Measurements from ENCODE around the gene TRAK1.

TRAK1 gene

DNA sequence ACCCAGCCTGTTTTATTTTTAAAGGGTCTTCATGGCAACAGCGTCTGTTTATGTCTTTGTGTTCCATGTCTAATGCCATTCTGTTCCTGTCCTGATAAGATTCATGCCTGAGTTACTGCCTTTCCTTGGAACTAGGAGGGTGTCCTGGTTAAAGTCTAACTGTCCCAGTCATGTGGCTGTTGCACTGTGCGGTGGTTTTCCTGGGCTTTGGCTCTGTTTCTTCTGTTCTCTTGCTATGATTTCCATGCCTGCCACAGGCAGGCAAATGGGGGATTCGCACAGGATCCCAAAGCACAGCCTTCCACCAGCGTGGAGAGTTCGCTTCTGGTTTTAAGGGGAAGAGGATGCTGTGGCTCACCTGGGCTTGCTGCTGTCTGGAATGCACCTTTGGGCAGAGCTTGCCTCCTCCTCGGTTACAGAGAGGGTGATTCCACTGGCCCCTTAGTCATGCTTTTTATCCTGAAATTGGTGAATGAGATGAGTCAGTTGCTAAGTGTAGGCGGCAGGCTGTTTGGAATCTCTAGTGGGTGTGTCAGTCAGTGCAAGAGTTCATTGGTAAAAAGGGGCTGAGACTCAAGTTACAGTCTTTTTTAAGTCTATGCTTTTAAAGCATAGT lies 88.1 kb downstream of the TRAK1 start:
- H3K27ac ChIP-seq (replicated peaks): no peak overlapping the region
- TF ChIP-seq SPI1 (IDR thresholded peaks at IDR 0.05; ENCODE audit: borderline replicate concordance, low read depth) (no peak), GABPA (IDR thresholded peaks at IDR 0.05; ENCODE audit: low read depth) (no peak)
- TF ChIP-seq, protein P1, sequence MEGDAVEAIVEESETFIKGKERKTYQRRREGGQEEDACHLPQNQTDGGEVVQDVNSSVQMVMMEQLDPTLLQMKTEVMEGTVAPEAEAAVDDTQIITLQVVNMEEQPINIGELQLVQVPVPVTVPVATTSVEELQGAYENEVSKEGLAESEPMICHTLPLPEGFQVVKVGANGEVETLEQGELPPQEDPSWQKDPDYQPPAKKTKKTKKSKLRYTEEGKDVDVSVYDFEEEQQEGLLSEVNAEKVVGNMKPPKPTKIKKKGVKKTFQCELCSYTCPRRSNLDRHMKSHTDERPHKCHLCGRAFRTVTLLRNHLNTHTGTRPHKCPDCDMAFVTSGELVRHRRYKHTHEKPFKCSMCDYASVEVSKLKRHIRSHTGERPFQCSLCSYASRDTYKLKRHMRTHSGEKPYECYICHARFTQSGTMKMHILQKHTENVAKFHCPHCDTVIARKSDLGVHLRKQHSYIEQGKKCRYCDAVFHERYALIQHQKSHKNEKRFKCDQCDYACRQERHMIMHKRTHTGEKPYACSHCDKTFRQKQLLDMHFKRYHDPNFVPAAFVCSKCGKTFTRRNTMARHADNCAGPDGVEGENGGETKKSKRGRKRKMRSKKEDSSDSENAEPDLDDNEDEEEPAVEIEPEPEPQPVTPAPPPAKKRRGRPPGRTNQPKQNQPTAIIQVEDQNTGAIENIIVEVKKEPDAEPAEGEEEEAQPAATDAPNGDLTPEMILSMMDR (IDR thresholded peaks at IDR 0.05; ENCODE audit: insufficient read depth, low read length): no peak
- TF ChIP-seq, protein P2, sequence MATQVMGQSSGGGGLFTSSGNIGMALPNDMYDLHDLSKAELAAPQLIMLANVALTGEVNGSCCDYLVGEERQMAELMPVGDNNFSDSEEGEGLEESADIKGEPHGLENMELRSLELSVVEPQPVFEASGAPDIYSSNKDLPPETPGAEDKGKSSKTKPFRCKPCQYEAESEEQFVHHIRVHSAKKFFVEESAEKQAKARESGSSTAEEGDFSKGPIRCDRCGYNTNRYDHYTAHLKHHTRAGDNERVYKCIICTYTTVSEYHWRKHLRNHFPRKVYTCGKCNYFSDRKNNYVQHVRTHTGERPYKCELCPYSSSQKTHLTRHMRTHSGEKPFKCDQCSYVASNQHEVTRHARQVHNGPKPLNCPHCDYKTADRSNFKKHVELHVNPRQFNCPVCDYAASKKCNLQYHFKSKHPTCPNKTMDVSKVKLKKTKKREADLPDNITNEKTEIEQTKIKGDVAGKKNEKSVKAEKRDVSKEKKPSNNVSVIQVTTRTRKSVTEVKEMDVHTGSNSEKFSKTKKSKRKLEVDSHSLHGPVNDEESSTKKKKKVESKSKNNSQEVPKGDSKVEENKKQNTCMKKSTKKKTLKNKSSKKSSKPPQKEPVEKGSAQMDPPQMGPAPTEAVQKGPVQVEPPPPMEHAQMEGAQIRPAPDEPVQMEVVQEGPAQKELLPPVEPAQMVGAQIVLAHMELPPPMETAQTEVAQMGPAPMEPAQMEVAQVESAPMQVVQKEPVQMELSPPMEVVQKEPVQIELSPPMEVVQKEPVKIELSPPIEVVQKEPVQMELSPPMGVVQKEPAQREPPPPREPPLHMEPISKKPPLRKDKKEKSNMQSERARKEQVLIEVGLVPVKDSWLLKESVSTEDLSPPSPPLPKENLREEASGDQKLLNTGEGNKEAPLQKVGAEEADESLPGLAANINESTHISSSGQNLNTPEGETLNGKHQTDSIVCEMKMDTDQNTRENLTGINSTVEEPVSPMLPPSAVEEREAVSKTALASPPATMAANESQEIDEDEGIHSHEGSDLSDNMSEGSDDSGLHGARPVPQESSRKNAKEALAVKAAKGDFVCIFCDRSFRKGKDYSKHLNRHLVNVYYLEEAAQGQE (IDR thresholded peaks at IDR 0.05; ENCODE audit: insufficient replicate concordance, low read depth): no peak
- no peak overlapping the region for H3K4me3 ChIP-seq (replicated peaks; ENCODE audit: insufficient read depth, low read length)
- no peaks in the 10 kb centered on the region for H3K27me3 ChIP-seq (ENCODE audit: insufficient read depth, poor library complexity, severe bottlenecking)
- no peak for DNase-seq (ENCODE audit: low read depth in 1 of 2, low spot score in 1 of 2)

DNA sequence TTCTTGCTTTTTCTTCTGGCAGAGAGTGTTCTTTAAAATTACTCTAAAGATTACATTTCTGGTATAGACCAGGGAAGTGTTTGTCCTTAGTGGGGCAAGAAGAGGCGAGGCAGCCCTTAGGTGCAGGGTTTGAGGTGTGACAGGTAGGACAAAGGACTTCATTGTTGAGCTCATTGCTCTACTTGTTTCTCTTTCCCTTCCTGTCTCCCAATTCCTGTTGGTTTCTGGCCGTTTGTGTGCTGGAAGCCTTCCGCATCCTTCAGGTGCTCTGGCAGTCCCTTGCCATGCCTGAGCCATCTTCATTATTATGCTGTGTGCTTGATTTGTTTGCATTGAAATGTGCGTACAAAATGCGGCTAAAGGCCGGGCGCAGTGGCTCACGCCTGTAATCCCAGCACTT lies 89.7 kb downstream of the TRAK1 start:
- TF ChIP-seq GABPA (IDR thresholded peaks at IDR 0.05; ENCODE audit: low read depth) (no peak), POLR2AphosphoS5 (IDR thresholded peaks at IDR 0.05; ENCODE audit: low read depth) (no peak), SPI1 (IDR thresholded peaks at IDR 0.05; ENCODE audit: borderline replicate concordance, low read depth) (no peak)
- TF ChIP-seq, protein P1 (IDR thresholded peaks at IDR 0.05; ENCODE audit: insufficient read depth, low read length): no peak
- TF ChIP-seq, protein P2 (IDR thresholded peaks at IDR 0.05; ENCODE audit: insufficient replicate concordance, low read depth): no peak
- H3K27me3 ChIP-seq (ENCODE audit: insufficient read depth, poor library complexity, severe bottlenecking): no peaks in the 10 kb centered on the region
- DNase-seq (ENCODE audit: low read depth in 1 of 2, low spot score in 1 of 2): no peak
- no peak overlapping the region for H3K4me3 ChIP-seq (replicated peaks; ENCODE audit: insufficient read depth, low read length)
- no peak overlapping the region for H3K27ac ChIP-seq (replicated peaks)

DNA sequence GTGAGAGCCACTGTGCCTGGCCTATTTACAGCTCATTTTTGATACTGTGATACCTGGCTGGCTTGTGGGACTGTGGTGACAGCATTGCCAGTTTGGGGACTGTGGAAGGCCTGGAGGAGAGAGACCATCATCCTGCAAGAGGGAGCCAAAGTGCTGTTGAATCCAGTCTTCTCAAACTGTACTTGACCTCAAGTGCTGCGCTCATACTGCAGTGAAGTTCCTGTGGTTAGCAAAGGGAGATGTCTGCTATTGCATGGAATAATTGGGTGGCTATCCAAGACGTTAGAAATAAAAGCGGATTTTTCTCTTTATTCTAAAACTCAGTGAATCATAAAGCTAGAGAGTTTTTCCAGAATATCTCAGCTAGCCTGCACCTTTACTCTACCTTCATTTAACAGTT lies 91.4 kb downstream of the TRAK1 start:
- Histone ChIP-seq H3K27ac (replicated peaks) (no peak overlapping the region), H3K27me3 (ENCODE audit: insufficient read depth, poor library complexity, severe bottlenecking) (no peaks in the 10 kb centered on the region), H3K4me3 (replicated peaks; ENCODE audit: insufficient read depth, low read length) (no peak overlapping the region)
- DNase-seq (ENCODE audit: low read depth in 1 of 2, low spot score in 1 of 2): no peak
- TF ChIP-seq, protein P1 (IDR thresholded peaks at IDR 0.05; ENCODE audit: insufficient read depth, low read length): no peak
- no peak for TF ChIP-seq GABPA (IDR thresholded peaks at IDR 0.05; ENCODE audit: low read depth)
- no peak for TF ChIP-seq POLR2AphosphoS5 (IDR thresholded peaks at IDR 0.05; ENCODE audit: low read depth)
- no peak for TF ChIP-seq SPI1 (IDR thresholded peaks at IDR 0.05; ENCODE audit: borderline replicate concordance, low read depth)
